ENCODE results near the gene CRYBG1.

DNA sequence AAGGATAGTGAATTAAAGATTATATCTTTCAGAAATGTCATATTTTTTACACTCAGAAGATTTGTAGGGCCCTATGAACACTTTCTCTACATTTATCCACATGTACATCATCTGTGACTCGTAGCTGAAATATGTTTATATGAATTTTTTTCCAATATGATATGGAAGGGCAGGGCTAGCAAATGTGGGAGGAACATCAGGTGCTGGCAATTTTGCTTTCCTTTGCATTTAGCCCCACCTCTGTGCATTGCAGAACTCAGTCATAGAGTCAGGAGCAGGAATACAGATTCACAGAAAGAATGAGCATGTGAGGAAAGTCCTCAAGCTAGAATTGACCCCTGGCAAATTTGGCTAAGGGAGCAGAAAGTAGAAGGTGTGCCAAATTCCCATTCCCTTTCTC, 129.9 kb downstream of the CRYBG1 start:
- TF ChIP-seq, protein P1, sequence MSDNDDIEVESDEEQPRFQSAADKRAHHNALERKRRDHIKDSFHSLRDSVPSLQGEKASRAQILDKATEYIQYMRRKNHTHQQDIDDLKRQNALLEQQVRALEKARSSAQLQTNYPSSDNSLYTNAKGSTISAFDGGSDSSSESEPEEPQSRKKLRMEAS (IDR thresholded peaks at IDR 0.05; ENCODE audit: insufficient read depth, insufficient read length) = no peak
- TF ChIP-seq, protein P2, sequence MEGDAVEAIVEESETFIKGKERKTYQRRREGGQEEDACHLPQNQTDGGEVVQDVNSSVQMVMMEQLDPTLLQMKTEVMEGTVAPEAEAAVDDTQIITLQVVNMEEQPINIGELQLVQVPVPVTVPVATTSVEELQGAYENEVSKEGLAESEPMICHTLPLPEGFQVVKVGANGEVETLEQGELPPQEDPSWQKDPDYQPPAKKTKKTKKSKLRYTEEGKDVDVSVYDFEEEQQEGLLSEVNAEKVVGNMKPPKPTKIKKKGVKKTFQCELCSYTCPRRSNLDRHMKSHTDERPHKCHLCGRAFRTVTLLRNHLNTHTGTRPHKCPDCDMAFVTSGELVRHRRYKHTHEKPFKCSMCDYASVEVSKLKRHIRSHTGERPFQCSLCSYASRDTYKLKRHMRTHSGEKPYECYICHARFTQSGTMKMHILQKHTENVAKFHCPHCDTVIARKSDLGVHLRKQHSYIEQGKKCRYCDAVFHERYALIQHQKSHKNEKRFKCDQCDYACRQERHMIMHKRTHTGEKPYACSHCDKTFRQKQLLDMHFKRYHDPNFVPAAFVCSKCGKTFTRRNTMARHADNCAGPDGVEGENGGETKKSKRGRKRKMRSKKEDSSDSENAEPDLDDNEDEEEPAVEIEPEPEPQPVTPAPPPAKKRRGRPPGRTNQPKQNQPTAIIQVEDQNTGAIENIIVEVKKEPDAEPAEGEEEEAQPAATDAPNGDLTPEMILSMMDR (IDR thresholded peaks at IDR 0.05; ENCODE audit: extremely low read depth in 1 of 2, insufficient read depth in 1 of 2, low read depth in 1 of 2, low read length in 2 of 2) = no peak
- no peak for TF ChIP-seq POLR2AphosphoS5 (IDR thresholded peaks at IDR 0.05; ENCODE audit: insufficient read depth, low read depth, low read length)
